ENCODE measurements around the gene TMIGD2.

TMIGD2 gene

GRCh38 chr19:4324228-4324627 lies 22.0 kb upstream of the TMIGD2 start:
- Histone ChIP-seq H3K9ac (ENCODE audit: low read length) (no peak overlapping the region), H3K27me3 (ENCODE audit: control insufficient read depth, insufficient read depth, low read length) (no peaks in the 10 kb centered on the region), H3K36me3 (ENCODE audit: control insufficient read depth, low read depth, low read length) (no peaks in the 10 kb centered on the region), H3K27ac (ENCODE audit: low read length) (no peak overlapping the region), H3K4me1 (ENCODE audit: control insufficient read depth, low read depth, low read length) (peaks cover 3% of the 10 kb centered on the region), H3K9me3 (ENCODE audit: control insufficient read depth, low read depth, low read length) (no peaks in the 10 kb centered on the region), H3K4me3 (ENCODE audit: low read length) (no peak overlapping the region)

- H3K9me3 ChIP-seq (ENCODE audit: control insufficient read depth, low read depth, low read length) = no peaks in the 10 kb centered on the region
- peaks cover under 1% of the 10 kb centered on the region for H3K36me3 ChIP-seq (ENCODE audit: control insufficient read depth, low read depth, low read length)
- H3K4me1 ChIP-seq (ENCODE audit: control insufficient read depth, low read depth, low read length) = peaks cover 3% of the 10 kb centered on the region
- no peak overlapping the region for H3K27ac ChIP-seq (ENCODE audit: low read length)
- H3K4me3 ChIP-seq (ENCODE audit: low read length) = no peak overlapping the region
- H3K9ac ChIP-seq (ENCODE audit: low read length) = no peak overlapping the region
- no peaks in the 10 kb centered on the region for H3K27me3 ChIP-seq (ENCODE audit: control insufficient read depth, insufficient read depth, low read length)
Measured at GRCh38 chr19:4323692-4324091, 21.5 kb upstream of the TMIGD2 start.

- H3K9me3 ChIP-seq (ENCODE audit: control insufficient read depth, low read depth, low read length) = no peaks in the 10 kb centered on the region
- H3K27me3 ChIP-seq (ENCODE audit: control insufficient read depth, insufficient read depth, low read length) = no peaks in the 10 kb centered on the region
- no peak overlapping the region for H3K27ac ChIP-seq (ENCODE audit: low read length)
- no peak overlapping the region for H3K9ac ChIP-seq (ENCODE audit: low read length)
- no peak overlapping the region for H3K4me3 ChIP-seq (ENCODE audit: low read length)
- peaks cover 3% of the 10 kb centered on the region for H3K4me1 ChIP-seq (ENCODE audit: control insufficient read depth, low read depth, low read length)
- peaks cover 6% of the 10 kb centered on the region for H3K36me3 ChIP-seq (ENCODE audit: control insufficient read depth, low read depth, low read length)
Measured at GRCh38 chr19:4322942-4323665, 20.9 kb upstream of the TMIGD2 start.

GRCh38 chr19:4320419-4320818 lies 18.2 kb upstream of the TMIGD2 start:
- Histone ChIP-seq H3K36me3 (ENCODE audit: control insufficient read depth, low read depth, low read length) (peaks cover 13% of the 10 kb centered on the region), H3K4me1 (ENCODE audit: control insufficient read depth, low read depth, low read length) (no peaks in the 10 kb centered on the region), H3K9ac (ENCODE audit: low read length) (no peak overlapping the region), H3K27me3 (ENCODE audit: control insufficient read depth, insufficient read depth, low read length) (no peaks in the 10 kb centered on the region), H3K4me3 (ENCODE audit: low read length) (no peak overlapping the region), H3K27ac (ENCODE audit: low read length) (no peak overlapping the region), H3K9me3 (ENCODE audit: control insufficient read depth, low read depth, low read length) (no peaks in the 10 kb centered on the region)

- H3K4me1 ChIP-seq (ENCODE audit: control insufficient read depth, low read depth, low read length) = no peaks in the 10 kb centered on the region
- no peak overlapping the region for H3K4me3 ChIP-seq (ENCODE audit: low read length)
- H3K27me3 ChIP-seq (ENCODE audit: control insufficient read depth, insufficient read depth, low read length) = no peaks in the 10 kb centered on the region
- peaks cover 16% of the 10 kb centered on the region for H3K36me3 ChIP-seq (ENCODE audit: control insufficient read depth, low read depth, low read length)
- H3K9ac ChIP-seq (ENCODE audit: low read length) = no peak overlapping the region
- no peak overlapping the region for H3K27ac ChIP-seq (ENCODE audit: low read length)
- no peaks in the 10 kb centered on the region for H3K9me3 ChIP-seq (ENCODE audit: control insufficient read depth, low read depth, low read length)
Measured at GRCh38 chr19:4319067-4319718, 17.0 kb upstream of the TMIGD2 start.

- H3K27ac ChIP-seq (ENCODE audit: low read length) = no peak overlapping the region
- H3K4me3 ChIP-seq (ENCODE audit: low read length) = no peak overlapping the region
- H3K9ac ChIP-seq (ENCODE audit: low read length) = no peak overlapping the region
- H3K27me3 ChIP-seq (ENCODE audit: control insufficient read depth, insufficient read depth, low read length) = no peaks in the 10 kb centered on the region
- no peaks in the 10 kb centered on the region for H3K9me3 ChIP-seq (ENCODE audit: control insufficient read depth, low read depth, low read length)
- no peaks in the 10 kb centered on the region for H3K4me1 ChIP-seq (ENCODE audit: control insufficient read depth, low read depth, low read length)
- peaks cover 16% of the 10 kb centered on the region for H3K36me3 ChIP-seq (ENCODE audit: control insufficient read depth, low read depth, low read length)
Measured at GRCh38 chr19:4318460-4318859, 16.3 kb upstream of the TMIGD2 start.

- H3K9me3 ChIP-seq (ENCODE audit: control insufficient read depth, low read depth, low read length) = no peaks in the 10 kb centered on the region
- H3K9ac ChIP-seq (ENCODE audit: low read length) = no peak overlapping the region
Measured at GRCh38 chr19:4316956-4317355, 14.8 kb upstream of the TMIGD2 start.

GRCh38 chr19:4313847-4314490 lies 11.8 kb upstream of the TMIGD2 start:
- H3K27me3 ChIP-seq (ENCODE audit: control insufficient read depth, insufficient read depth, low read length) = no peaks in the 10 kb centered on the region
- H3K4me3 ChIP-seq (ENCODE audit: low read length) = no peak overlapping the region
- H3K4me1 ChIP-seq (ENCODE audit: control insufficient read depth, low read depth, low read length) = no peaks in the 10 kb centered on the region
- H3K9ac ChIP-seq (ENCODE audit: low read length) = no peak overlapping the region
- H3K36me3 ChIP-seq (ENCODE audit: control insufficient read depth, low read depth, low read length) = peaks cover 25% of the 10 kb centered on the region
- H3K9me3 ChIP-seq (ENCODE audit: control insufficient read depth, low read depth, low read length) = no peaks in the 10 kb centered on the region
- H3K27ac ChIP-seq (ENCODE audit: low read length) = no peak overlapping the region

More at GRCh38 chr19:4316956-4317355, 14.8 kb upstream of the TMIGD2 start:
- Histone ChIP-seq H3K4me3 (ENCODE audit: low read length) (no peak overlapping the region), H3K27ac (ENCODE audit: low read length) (no peak overlapping the region), H3K4me1 (ENCODE audit: control insufficient read depth, low read depth, low read length) (no peaks in the 10 kb centered on the region), H3K36me3 (ENCODE audit: control insufficient read depth, low read depth, low read length) (peaks cover 18% of the 10 kb centered on the region), H3K27me3 (ENCODE audit: control insufficient read depth, insufficient read depth, low read length) (no peaks in the 10 kb centered on the region)

- Histone ChIP-seq H3K4me3 (ENCODE audit: low read length) (no peak overlapping the region), H3K27me3 (ENCODE audit: control insufficient read depth, insufficient read depth, low read length) (no peaks in the 10 kb centered on the region), H3K9ac (ENCODE audit: low read length) (no peak overlapping the region), H3K4me1 (ENCODE audit: control insufficient read depth, low read depth, low read length) (no peaks in the 10 kb centered on the region), H3K9me3 (ENCODE audit: control insufficient read depth, low read depth, low read length) (no peaks in the 10 kb centered on the region), H3K27ac (ENCODE audit: low read length) (no peak overlapping the region), H3K36me3 (ENCODE audit: control insufficient read depth, low read depth, low read length) (peaks cover 19% of the 10 kb centered on the region)
Measured at GRCh38 chr19:4310247-4311121, 8.3 kb upstream of the TMIGD2 start.

GRCh38 chr19:4305659-4306058 lies 3.5 kb upstream of the TMIGD2 start:
- H3K9me3 ChIP-seq (ENCODE audit: control insufficient read depth, low read depth, low read length) = no peaks in the 10 kb centered on the region
- H3K27ac ChIP-seq (ENCODE audit: low read length) = no peak overlapping the region
- H3K4me1 ChIP-seq (ENCODE audit: control insufficient read depth, low read depth, low read length) = no peaks in the 10 kb centered on the region
- H3K36me3 ChIP-seq (ENCODE audit: control insufficient read depth, low read depth, low read length) = peaks cover 10% of the 10 kb centered on the region
- H3K9ac ChIP-seq (ENCODE audit: low read length) = no peak overlapping the region
- H3K4me3 ChIP-seq (ENCODE audit: low read length) = no peak overlapping the region
- no peaks in the 10 kb centered on the region for H3K27me3 ChIP-seq (ENCODE audit: control insufficient read depth, insufficient read depth, low read length)

- peak overlapping the region; percentile 37 for H3K4me3 ChIP-seq (ENCODE audit: low read length)
- no peaks in the 10 kb centered on the region for H3K9me3 ChIP-seq (ENCODE audit: control insufficient read depth, low read depth, low read length)
- H3K36me3 ChIP-seq (ENCODE audit: control insufficient read depth, low read depth, low read length) = peaks cover 10% of the 10 kb centered on the region
- no peaks in the 10 kb centered on the region for H3K4me1 ChIP-seq (ENCODE audit: control insufficient read depth, low read depth, low read length)
- H3K27ac ChIP-seq (ENCODE audit: low read length) = no peak overlapping the region
- no peaks in the 10 kb centered on the region for H3K27me3 ChIP-seq (ENCODE audit: control insufficient read depth, insufficient read depth, low read length)
- H3K9ac ChIP-seq (ENCODE audit: low read length) = no peak overlapping the region
Measured at GRCh38 chr19:4305257-4305612, 3.0 kb upstream of the TMIGD2 start.
